ENCODE measurements around the gene HTR1D.

The HTR1D gene

DNA sequence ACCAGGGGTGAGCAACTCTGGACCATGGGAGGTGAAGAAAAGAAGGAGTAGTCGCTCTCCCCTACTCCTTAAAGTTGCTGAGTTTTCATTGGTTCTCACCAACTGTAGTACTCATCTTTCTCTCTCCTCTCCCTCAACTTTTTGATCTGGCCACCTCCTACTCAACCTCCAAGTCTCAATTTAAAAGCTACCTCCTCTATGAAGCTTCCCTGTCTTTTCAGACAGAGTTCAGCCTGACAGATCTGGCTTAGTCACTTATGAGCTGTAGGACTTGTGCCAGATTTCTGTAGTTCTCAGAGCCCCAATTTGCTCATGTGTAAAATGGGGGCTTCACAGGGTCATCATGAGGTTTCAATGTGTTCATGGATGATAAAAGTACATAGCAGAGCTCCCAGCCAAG is 34.5 kb upstream of the HTR1D start:
- H3K27me3 ChIP-seq (ENCODE audit: insufficient read depth, low read length, poor library complexity) = no peaks in the 10 kb centered on the region
- no peak for TF ChIP-seq EZH2 (IDR thresholded peaks at IDR 0.05; ENCODE audit: borderline replicate concordance, low read depth, low read length, severe bottlenecking)
- TF ChIP-seq, protein P1, sequence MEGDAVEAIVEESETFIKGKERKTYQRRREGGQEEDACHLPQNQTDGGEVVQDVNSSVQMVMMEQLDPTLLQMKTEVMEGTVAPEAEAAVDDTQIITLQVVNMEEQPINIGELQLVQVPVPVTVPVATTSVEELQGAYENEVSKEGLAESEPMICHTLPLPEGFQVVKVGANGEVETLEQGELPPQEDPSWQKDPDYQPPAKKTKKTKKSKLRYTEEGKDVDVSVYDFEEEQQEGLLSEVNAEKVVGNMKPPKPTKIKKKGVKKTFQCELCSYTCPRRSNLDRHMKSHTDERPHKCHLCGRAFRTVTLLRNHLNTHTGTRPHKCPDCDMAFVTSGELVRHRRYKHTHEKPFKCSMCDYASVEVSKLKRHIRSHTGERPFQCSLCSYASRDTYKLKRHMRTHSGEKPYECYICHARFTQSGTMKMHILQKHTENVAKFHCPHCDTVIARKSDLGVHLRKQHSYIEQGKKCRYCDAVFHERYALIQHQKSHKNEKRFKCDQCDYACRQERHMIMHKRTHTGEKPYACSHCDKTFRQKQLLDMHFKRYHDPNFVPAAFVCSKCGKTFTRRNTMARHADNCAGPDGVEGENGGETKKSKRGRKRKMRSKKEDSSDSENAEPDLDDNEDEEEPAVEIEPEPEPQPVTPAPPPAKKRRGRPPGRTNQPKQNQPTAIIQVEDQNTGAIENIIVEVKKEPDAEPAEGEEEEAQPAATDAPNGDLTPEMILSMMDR (IDR thresholded peaks at IDR 0.05; ENCODE audit: borderline replicate concordance, extremely low read depth, low read length, poor library complexity, severe bottlenecking) = no peak
- H3K79me2 ChIP-seq (ENCODE audit: insufficient read depth, low read length) = no peaks in the 10 kb centered on the region
- H3K9ac ChIP-seq (ENCODE audit: low read depth, low read length) = no peak overlapping the region
- no peaks in the 10 kb centered on the region for H3K36me3 ChIP-seq (ENCODE audit: insufficient read depth, low read length)
- DNase-seq (no peak), ATAC-seq (ENCODE audit: insufficient read depth, low read depth) (no peak)
- no peaks in the 10 kb centered on the region for H3K9me3 ChIP-seq (ENCODE audit: insufficient read depth, low read length, severe bottlenecking)
- H3K4me2 ChIP-seq (ENCODE audit: insufficient read depth, low read length) = no peak overlapping the region
- H3K4me3 ChIP-seq (ENCODE audit: low read depth in 1 of 2, low read length in 2 of 2) = no peak overlapping the region
- no peaks in the 10 kb centered on the region for H3K4me1 ChIP-seq (ENCODE audit: insufficient read depth, low read length)
- no peaks in the 10 kb centered on the region for H4K20me1 ChIP-seq (ENCODE audit: insufficient read depth, low read length)
- H3K27ac ChIP-seq (ENCODE audit: low read length) = no peak overlapping the region
- H2AFZ ChIP-seq (ENCODE audit: low read depth, low read length) = no peak overlapping the region

DNA sequence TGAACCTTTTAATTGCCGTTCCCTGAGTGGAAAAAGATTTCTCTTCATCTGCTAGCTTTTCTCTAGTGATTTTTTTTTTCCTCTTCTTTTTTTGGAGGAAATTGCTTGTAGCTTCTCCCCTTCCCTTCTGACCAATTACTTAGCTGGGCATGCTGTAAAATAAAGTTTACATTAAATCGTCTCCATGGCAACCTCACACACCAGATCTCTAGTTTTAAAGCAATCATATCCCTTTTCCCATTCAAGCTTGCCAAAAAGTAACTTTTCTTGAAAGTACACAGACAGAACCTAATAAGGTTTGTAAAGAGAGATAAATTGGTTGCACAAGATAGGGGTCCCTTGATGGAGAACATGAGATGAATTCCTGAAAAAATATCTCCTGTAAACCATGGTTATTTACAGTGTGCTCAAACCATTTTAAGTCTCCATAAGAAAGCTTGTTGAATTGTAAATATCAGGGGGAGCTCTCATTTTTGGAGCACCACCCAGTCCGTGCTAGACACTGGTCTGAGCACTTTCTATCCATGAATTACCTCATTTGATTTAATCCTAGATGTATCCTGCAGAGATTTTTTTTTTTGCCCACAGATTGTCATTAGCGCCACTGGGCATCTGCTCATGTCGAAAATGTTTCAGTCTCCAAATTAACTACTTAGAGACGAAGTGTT is 32.6 kb upstream of the HTR1D start:
- Histone ChIP-seq H3K9me3 (ENCODE audit: insufficient read depth, low read length, severe bottlenecking) (no peaks in the 10 kb centered on the region), H3K9ac (ENCODE audit: low read depth, low read length) (no peak overlapping the region), H2AFZ (ENCODE audit: low read depth, low read length) (no peak overlapping the region), H3K79me2 (ENCODE audit: insufficient read depth, low read length) (no peaks in the 10 kb centered on the region), H4K20me1 (ENCODE audit: insufficient read depth, low read length) (no peaks in the 10 kb centered on the region), H3K4me3 (ENCODE audit: low read depth in 1 of 2, low read length in 2 of 2) (no peak overlapping the region), H3K4me2 (ENCODE audit: insufficient read depth, low read length) (no peak overlapping the region), H3K4me1 (ENCODE audit: insufficient read depth, low read length) (no peaks in the 10 kb centered on the region), H3K36me3 (ENCODE audit: insufficient read depth, low read length) (no peaks in the 10 kb centered on the region), H3K27ac (ENCODE audit: low read length) (no peak overlapping the region), H3K27me3 (ENCODE audit: insufficient read depth, low read length, poor library complexity) (no peaks in the 10 kb centered on the region)
- TF ChIP-seq, protein P1 (IDR thresholded peaks at IDR 0.05; ENCODE audit: borderline replicate concordance, extremely low read depth, low read length, poor library complexity, severe bottlenecking) = no peak
- no peak for TF ChIP-seq EZH2 (IDR thresholded peaks at IDR 0.05; ENCODE audit: borderline replicate concordance, low read depth, low read length, severe bottlenecking)
- no peak for ATAC-seq (ENCODE audit: insufficient read depth, low read depth)
- no peak for DNase-seq

DNA sequence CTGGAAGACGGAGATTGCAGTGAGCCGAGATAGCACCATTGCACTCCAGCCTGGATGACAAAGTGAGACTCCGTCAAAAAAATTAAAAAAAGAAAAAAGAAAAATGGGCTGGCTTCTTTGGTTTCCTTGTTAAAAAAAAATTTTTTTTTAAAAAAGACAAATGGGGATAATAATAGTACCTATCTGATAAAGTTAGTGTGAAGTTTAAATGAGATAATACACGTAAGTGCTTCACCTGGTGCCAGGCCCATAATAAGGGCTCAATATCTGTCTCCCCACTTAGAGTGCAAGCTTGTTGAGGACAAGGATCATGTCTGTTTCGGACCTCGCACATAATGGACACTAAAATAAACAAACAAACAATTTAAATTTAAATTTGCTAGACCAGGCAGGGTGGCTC is 30.0 kb upstream of the HTR1D start:
- Histone ChIP-seq H4K20me1 (ENCODE audit: insufficient read depth, low read length) (no peaks in the 10 kb centered on the region), H3K79me2 (ENCODE audit: insufficient read depth, low read length) (no peaks in the 10 kb centered on the region), H3K27me3 (ENCODE audit: insufficient read depth, low read length, poor library complexity) (no peaks in the 10 kb centered on the region), H3K4me2 (ENCODE audit: insufficient read depth, low read length) (no peak overlapping the region), H3K9ac (ENCODE audit: low read depth, low read length) (no peak overlapping the region), H3K27ac (ENCODE audit: low read length) (no peak overlapping the region), H3K36me3 (ENCODE audit: insufficient read depth, low read length) (no peaks in the 10 kb centered on the region), H3K9me3 (ENCODE audit: insufficient read depth, low read length, severe bottlenecking) (no peaks in the 10 kb centered on the region), H2AFZ (ENCODE audit: low read depth, low read length) (no peak overlapping the region), H3K4me1 (ENCODE audit: insufficient read depth, low read length) (no peaks in the 10 kb centered on the region), H3K4me3 (ENCODE audit: low read depth in 1 of 2, low read length in 2 of 2) (no peak overlapping the region)
- ATAC-seq (ENCODE audit: insufficient read depth, low read depth) (no peak), DNase-seq (no peak)
- TF ChIP-seq EZH2 (IDR thresholded peaks at IDR 0.05; ENCODE audit: borderline replicate concordance, low read depth, low read length, severe bottlenecking) = no peak
- TF ChIP-seq, protein P1 (IDR thresholded peaks at IDR 0.05; ENCODE audit: borderline replicate concordance, extremely low read depth, low read length, poor library complexity, severe bottlenecking) = no peak

Measured in DND-41 (cell line).